22Rv1 (cell line): ENCODE results near the gene CNP.

Experiments
- ZFX ChIP-seq: fragments of 450-650 bp; IDR thresholded peaks from 2 replicates; pipeline ENCODE4 v1.6.1; 2017; ENCODE audit warnings: antibody characterized with exemption, borderline replicate concordance
- TF ChIP-seq, protein P1 (sequence below): fragments of 450-650 bp; IDR thresholded peaks from 2 replicates; pipeline ENCODE4 v1.5.1; 2017; ENCODE audit warnings: mild to moderate bottlenecking

DNA sequence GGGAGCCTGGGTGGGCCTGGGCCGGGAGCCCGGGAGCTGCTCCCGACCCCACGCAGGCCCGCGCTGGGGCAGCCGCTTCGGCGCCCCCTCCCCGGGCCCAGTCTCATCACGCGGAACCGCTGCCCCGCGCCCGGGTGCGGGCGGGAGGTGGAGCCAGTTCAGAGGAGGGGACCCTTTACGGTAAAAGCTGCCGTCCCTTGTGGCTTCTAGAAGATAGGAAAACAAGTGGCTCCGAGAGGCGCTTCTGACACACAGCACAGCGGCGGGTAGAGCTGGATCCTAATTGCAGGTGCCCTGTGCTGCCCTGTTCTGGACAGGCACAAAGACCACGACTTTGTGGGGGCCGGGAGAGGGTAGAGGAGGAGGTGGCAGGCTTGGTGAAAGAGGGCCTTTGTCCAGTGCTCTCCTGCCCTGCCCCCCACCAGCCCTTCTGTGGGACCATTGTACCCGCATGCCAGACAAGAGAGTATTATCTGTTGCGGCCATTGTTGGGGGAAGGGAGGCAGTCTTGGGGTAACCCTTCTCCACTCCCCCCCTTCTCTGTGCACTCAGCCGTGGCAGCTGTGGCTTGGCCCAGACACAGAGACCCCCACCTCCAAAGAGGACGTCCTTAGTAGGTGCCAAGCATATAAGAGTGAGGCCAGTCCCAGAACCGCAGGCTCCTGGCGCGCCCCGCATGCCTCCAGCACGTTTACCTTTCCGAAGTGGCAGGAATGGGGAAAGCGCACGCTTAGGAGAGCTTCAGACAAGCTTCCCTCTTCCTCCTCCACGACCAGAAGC, 736 bp downstream of the CNP start:
- TF ChIP-seq, protein P1, sequence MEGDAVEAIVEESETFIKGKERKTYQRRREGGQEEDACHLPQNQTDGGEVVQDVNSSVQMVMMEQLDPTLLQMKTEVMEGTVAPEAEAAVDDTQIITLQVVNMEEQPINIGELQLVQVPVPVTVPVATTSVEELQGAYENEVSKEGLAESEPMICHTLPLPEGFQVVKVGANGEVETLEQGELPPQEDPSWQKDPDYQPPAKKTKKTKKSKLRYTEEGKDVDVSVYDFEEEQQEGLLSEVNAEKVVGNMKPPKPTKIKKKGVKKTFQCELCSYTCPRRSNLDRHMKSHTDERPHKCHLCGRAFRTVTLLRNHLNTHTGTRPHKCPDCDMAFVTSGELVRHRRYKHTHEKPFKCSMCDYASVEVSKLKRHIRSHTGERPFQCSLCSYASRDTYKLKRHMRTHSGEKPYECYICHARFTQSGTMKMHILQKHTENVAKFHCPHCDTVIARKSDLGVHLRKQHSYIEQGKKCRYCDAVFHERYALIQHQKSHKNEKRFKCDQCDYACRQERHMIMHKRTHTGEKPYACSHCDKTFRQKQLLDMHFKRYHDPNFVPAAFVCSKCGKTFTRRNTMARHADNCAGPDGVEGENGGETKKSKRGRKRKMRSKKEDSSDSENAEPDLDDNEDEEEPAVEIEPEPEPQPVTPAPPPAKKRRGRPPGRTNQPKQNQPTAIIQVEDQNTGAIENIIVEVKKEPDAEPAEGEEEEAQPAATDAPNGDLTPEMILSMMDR: no peak
- no peak for TF ChIP-seq ZFX
